Rectal smooth muscle tissue (tissue), 1 donor: ENCODE results near the gene ZFYVE28.

Experiments used
- H3K27ac ChIP-seq: one replicate; pipeline ENCODE4 v1.7.0; 2013; ENCODE audit warnings: low read depth, low read length, inconsistent platforms
- H3K27me3 ChIP-seq: one replicate; pipeline ENCODE4 v1.7.0; 2013; ENCODE audit warnings: low read length; ENCODE audit not compliant: control insufficient read depth, insufficient read depth
- H3K36me3 ChIP-seq: one replicate; pipeline ENCODE4 v1.7.0; 2013; ENCODE audit warnings: low read length; ENCODE audit not compliant: control insufficient read depth, insufficient read depth
- H3K4me1 ChIP-seq: one replicate; pipeline ENCODE4 v1.7.0; 2013; ENCODE audit warnings: low read length; ENCODE audit not compliant: control insufficient read depth, insufficient read depth
- H3K4me3 ChIP-seq: one replicate; pipeline ENCODE4 v1.7.0; 2013; ENCODE audit warnings: low read length
- H3K9ac ChIP-seq: one replicate; pipeline ENCODE4 v1.7.0; 2013; ENCODE audit warnings: low read length

ZFYVE28 gene

GRCh38 chr4:2269206-2269531 is 149.3 kb downstream of the ZFYVE28 start:
- H3K27me3 ChIP-seq: no peaks in the 10 kb centered on the region
- H3K36me3 ChIP-seq: peaks cover 2% of the 10 kb centered on the region
- no peak overlapping the region for H3K27ac ChIP-seq
- H3K9ac ChIP-seq: no peak overlapping the region
- no peak overlapping the region for H3K4me3 ChIP-seq
- peaks cover 14% of the 10 kb centered on the region for H3K4me1 ChIP-seq

- no peak overlapping the region for H3K9ac ChIP-seq
- peaks cover 15% of the 10 kb centered on the region for H3K4me1 ChIP-seq
Measured at GRCh38 chr4:2268357-2269205, 149.9 kb downstream of the ZFYVE28 start.

GRCh38 chr4:2267841-2268240 is 150.6 kb downstream of the ZFYVE28 start:
- peaks cover 18% of the 10 kb centered on the region for H3K4me1 ChIP-seq
- no peaks in the 10 kb centered on the region for H3K27me3 ChIP-seq
- peaks cover 2% of the 10 kb centered on the region for H3K36me3 ChIP-seq
- no peak overlapping the region for H3K4me3 ChIP-seq
- no peak overlapping the region for H3K9ac ChIP-seq
- H3K27ac ChIP-seq: no peak overlapping the region

More at GRCh38 chr4:2268357-2269205, 149.9 kb downstream of the ZFYVE28 start:
- Histone ChIP-seq H3K27ac (no peak overlapping the region), H3K36me3 (peaks cover 2% of the 10 kb centered on the region), H3K27me3 (no peaks in the 10 kb centered on the region), H3K4me3 (no peak overlapping the region)

- Histone ChIP-seq H3K4me3 (no peak overlapping the region), H3K36me3 (peaks cover 1% of the 10 kb centered on the region), H3K4me1 (peaks cover 18% of the 10 kb centered on the region), H3K27ac (no peak overlapping the region), H3K9ac (no peak overlapping the region), H3K27me3 (no peaks in the 10 kb centered on the region)
Measured at GRCh38 chr4:2267320-2267811, 151.1 kb downstream of the ZFYVE28 start.

- peak overlapping the region; percentile 32 for H3K27ac ChIP-seq
- H3K27me3 ChIP-seq: no peaks in the 10 kb centered on the region
- no peaks in the 10 kb centered on the region for H3K36me3 ChIP-seq
- H3K4me3 ChIP-seq: no peak overlapping the region
- peaks cover 18% of the 10 kb centered on the region for H3K4me1 ChIP-seq
- no peak overlapping the region for H3K9ac ChIP-seq
Measured at GRCh38 chr4:2266821-2267220, 151.6 kb downstream of the ZFYVE28 start.

GRCh38 chr4:2266181-2266580 is 152.3 kb downstream of the ZFYVE28 start:
- H3K9ac ChIP-seq: no peak overlapping the region
- peaks cover 18% of the 10 kb centered on the region for H3K4me1 ChIP-seq
- H3K27ac ChIP-seq: peak overlapping the region; percentile 76
- no peak overlapping the region for H3K4me3 ChIP-seq
- no peaks in the 10 kb centered on the region for H3K27me3 ChIP-seq
- H3K36me3 ChIP-seq: no peaks in the 10 kb centered on the region

GRCh38 chr4:2265113-2266110 is 153.0 kb downstream of the ZFYVE28 start:
- peaks cover 18% of the 10 kb centered on the region for H3K4me1 ChIP-seq
- H3K4me3 ChIP-seq: no peak overlapping the region
- H3K27me3 ChIP-seq: no peaks in the 10 kb centered on the region
- no peaks in the 10 kb centered on the region for H3K36me3 ChIP-seq
- H3K9ac ChIP-seq: no peak overlapping the region
- H3K27ac ChIP-seq: peak overlapping the region; percentile 76

- peaks cover 21% of the 10 kb centered on the region for H3K4me1 ChIP-seq
- no peaks in the 10 kb centered on the region for H3K36me3 ChIP-seq
- no peak overlapping the region for H3K27ac ChIP-seq
- no peaks in the 10 kb centered on the region for H3K27me3 ChIP-seq
- no peak overlapping the region for H3K4me3 ChIP-seq
- no peak overlapping the region for H3K9ac ChIP-seq
Measured at GRCh38 chr4:2264481-2265041, 153.9 kb downstream of the ZFYVE28 start.

- H3K36me3 ChIP-seq: no peaks in the 10 kb centered on the region
- no peak overlapping the region for H3K4me3 ChIP-seq
- peaks cover 24% of the 10 kb centered on the region for H3K4me1 ChIP-seq
- no peaks in the 10 kb centered on the region for H3K27me3 ChIP-seq
- no peak overlapping the region for H3K9ac ChIP-seq
- peak overlapping the region; percentile 96 for H3K27ac ChIP-seq
Measured at GRCh38 chr4:2263926-2264321, 154.5 kb downstream of the ZFYVE28 start.

GRCh38 chr4:2262944-2263250 is 155.5 kb downstream of the ZFYVE28 start:
- peaks cover 32% of the 10 kb centered on the region for H3K4me1 ChIP-seq

GRCh38 chr4:2262145-2262943 is 156.1 kb downstream of the ZFYVE28 start:
- Histone ChIP-seq H3K27ac (peak overlapping the region; percentile 96), H3K27me3 (no peaks in the 10 kb centered on the region), H3K4me3 (peak overlapping the region; percentile 73), H3K9ac (peak overlapping the region; percentile 67), H3K4me1 (peaks cover 38% of the 10 kb centered on the region), H3K36me3 (no peaks in the 10 kb centered on the region)

More at GRCh38 chr4:2262944-2263250, 155.5 kb downstream of the ZFYVE28 start:
- Histone ChIP-seq H3K27ac (peak overlapping the region; percentile 96), H3K27me3 (no peaks in the 10 kb centered on the region), H3K4me3 (peak overlapping the region; percentile 73), H3K9ac (peak overlapping the region; percentile 67), H3K36me3 (no peaks in the 10 kb centered on the region)
